ENCODE results near the gene PDSS2.

PDSS2 gene

GRCh38 chr6:107103082-107103481 is 356.3 kb downstream of the PDSS2 start:
- H3K27ac ChIP-seq (ENCODE audit: insufficient read depth in 1 of 2, low read depth in 1 of 2, low read length in 2 of 2, poor library complexity in 1 of 2, severe bottlenecking in 2 of 2): no peak overlapping the region
- WGBS (ENCODE audit: insufficient coverage): 97% methylated on average over 6 of the region's 6 CpGs
- H3K36me3 ChIP-seq (ENCODE audit: control insufficient read depth in 4 of 4, insufficient read depth in 4 of 4, low read length in 3 of 4): no peaks in the 10 kb centered on the region
- no peak overlapping the region for H3K4me3 ChIP-seq (ENCODE audit: control insufficient read depth in 1 of 7, extremely low read depth in 1 of 7, insufficient read depth in 4 of 7, low read depth in 2 of 7, low read length in 6 of 7)
- CTCF ChIA-PET: interaction anchor here (1.6 kb wide), 1 partner anchor 10 kb away, joined by 4 read pairs; no protein-coding TSS in a partner anchor
- no peaks in the 10 kb centered on the region for H3K9me3 ChIP-seq (ENCODE audit: control extremely low read depth in 1 of 5, control insufficient read depth in 4 of 5, insufficient read depth in 2 of 5, low read depth in 1 of 5, low read length in 4 of 5)
- no peaks in the 10 kb centered on the region for H3K27me3 ChIP-seq (replicated peaks in 2 of 5; ENCODE audit: control insufficient read depth in 4 of 5, insufficient read depth in 5 of 5, low read length in 4 of 5)
- peaks cover 0 to 12% (median 0%) of the 10 kb centered on the region in 4 experiments for H3K4me1 ChIP-seq (ENCODE audit: control extremely low read depth in 1 of 4, control insufficient read depth in 4 of 4, insufficient read depth in 4 of 4, low read length in 3 of 4)
- DNase-seq: no peak
- POLR2A ChIA-PET: no interaction called here

Data from common myeloid progenitor, CD34-positive (primary cell).